GM23338 (cell line): ENCODE measurements around the gene PIMREG.

ENCODE experiments used
- CREB1 ChIP-seq: fragments of 250-450 bp; sonication (Bioruptor Pico); IDR thresholded peaks from 2 replicates; pipeline ENCODE4 v1.5.0; 2020; ENCODE audit warnings: low read depth, mild to moderate bottlenecking, moderate library complexity
- CTCF ChIP-seq, 2 experiments: fragments of 200-600 bp in 1 of 2; sonication (generic) in 1 of 2; conservative IDR thresholded peaks; 2 replicates each; pipeline versions ENCODE4 v1.5.1 to v1.6.1; 2016 to 2017; ENCODE audit warnings: antibody characterized with exemption in 2 of 2, low read depth in 2 of 2, mild to moderate bottlenecking in 2 of 2, moderate library complexity in 1 of 2
- EZH2 ChIP-seq: fragments of 200-600 bp; sonication (generic); IDR thresholded peaks from one replicate; pipeline ENCODE4 v1.8.0; 2017; ENCODE audit warnings: antibody characterized with exemption, mild to moderate bottlenecking, low read depth; ENCODE audit not compliant: unreplicated experiment
- EZH2phosphoT487 ChIP-seq: fragments of 200-600 bp; sonication (generic); IDR thresholded peaks from one replicate; pipeline ENCODE4 v1.8.1; 2018; ENCODE audit warnings: antibody characterized with exemption; ENCODE audit not compliant: unreplicated experiment
- POLR2AphosphoS5 ChIP-seq: IDR thresholded peaks from 2 replicates; pipeline ENCODE4 v1.6.1; 2016; ENCODE audit warnings: antibody characterized with exemption, low read depth
- REST ChIP-seq: IDR thresholded peaks from one replicate; pipeline ENCODE4 v1.6.1; 2018; ENCODE audit warnings: antibody characterized with exemption; ENCODE audit not compliant: unreplicated experiment

- TF ChIP-seq CTCF (conservative IDR thresholded peaks at IDR 0.05; ENCODE audit: low read depth in 2 of 2) (peak; percentile 58 to 61), EZH2 (no peak), EZH2phosphoT487 (no peak), POLR2AphosphoS5 (no peak), REST (no peak), CREB1 (CRISPR knock-in tag) (no peak)
These were observed 51.3 kb downstream of the PIMREG start for GRCh38 chr17:6495450-6496115.
